ENCODE results near the gene FOXE1. TPM values are rescaled to one million over a fixed set of nuclear protein-coding genes. Genes with fewer than 3 reads are reported as not detected.

The FOXE1 gene
- total RNA-seq, 1 experiment from 2014 or later: not detected

GRCh38 chr9:97840521-97840920, 12.5 kb upstream of the FOXE1 start:
- H4K8ac ChIP-seq (replicated peaks; ENCODE audit: insufficient read length, low read depth, low read length): no peak overlapping the region
- H3T11ph ChIP-seq (ENCODE audit: low read length): no peak overlapping the region
- no peak overlapping the region for H3K14ac ChIP-seq (ENCODE audit: insufficient read depth, low read length)
- peak overlapping the region; percentile 12 for H3K4me2 ChIP-seq (ENCODE audit: insufficient read depth, insufficient read length, low read length)
- H2BK15ac ChIP-seq (ENCODE audit: low read depth, low read length): no peak overlapping the region
- no peaks in the 10 kb centered on the region for H3K79me1 ChIP-seq (ENCODE audit: insufficient read depth, low read depth, low read length, poor library complexity, severe bottlenecking)
- H2BK5ac ChIP-seq (ENCODE audit: insufficient read length, low read length): no peak overlapping the region
- no peak overlapping the region for H4K91ac ChIP-seq (ENCODE audit: insufficient read length, low read depth, low read length)
- no peak overlapping the region for H2AFZ ChIP-seq (ENCODE audit: low read length)
- no peak overlapping the region for H4K5ac ChIP-seq (ENCODE audit: insufficient read length, low read depth, low read length)
- H3K56ac ChIP-seq (ENCODE audit: insufficient read length, low read depth, low read length): no peak overlapping the region
- no peak overlapping the region for H3K27ac ChIP-seq (ENCODE audit: insufficient read length, low read depth, low read length)
- H3K9me3 Mint-ChIP-seq: no peaks in the 10 kb centered on the region
- no peaks in the 10 kb centered on the region; the same call in 1 of the 2 replicates for H3K27me3 ChIP-seq (ENCODE audit: insufficient read depth, low read length)
- H3K18ac ChIP-seq (ENCODE audit: insufficient read length, low read depth, low read length): no peak overlapping the region
- no peak overlapping the region for H2BK12ac ChIP-seq (ENCODE audit: insufficient read length, low read depth, low read length)
- H2AK5ac ChIP-seq (ENCODE audit: insufficient read length, low read length): no peak overlapping the region
- H3K4me1 Mint-ChIP-seq: peaks cover 5 to 8% of the 10 kb centered on the region in 2 experiments
- no peak overlapping the region for H3K23ac ChIP-seq (ENCODE audit: insufficient read length, low read depth, low read length)
- H2BK120ac ChIP-seq (ENCODE audit: low read depth, low read length, poor library complexity, severe bottlenecking): no peak overlapping the region
- H3K9me3 ChIP-seq (ENCODE audit: control insufficient read depth, low read depth, low read length): no peaks in the 10 kb centered on the region
- H3K4me1 ChIP-seq (ENCODE audit: insufficient read depth, low read length): no peaks in the 10 kb centered on the region; the same call in 1 of the 2 replicates
- H3K27me3 Mint-ChIP-seq (ENCODE audit: low read depth): peaks cover 65% of the 10 kb centered on the region
- no peak overlapping the region for H2BK20ac ChIP-seq (ENCODE audit: low read depth, low read length, poor library complexity, severe bottlenecking)
- H3K36me3 Mint-ChIP-seq (ENCODE audit: insufficient read depth in 1 of 3, low read depth in 3 of 3): no peaks in the 10 kb centered on the region
- no peaks in the 10 kb centered on the region for H3K79me2 ChIP-seq (ENCODE audit: insufficient read depth, low read length)
- no peak overlapping the region for H3K4ac ChIP-seq (ENCODE audit: low read depth, low read length)
- no peak overlapping the region for H3K27ac Mint-ChIP-seq
- no peak for TF ChIP-seq CTCF (conservative IDR thresholded peaks at IDR 0.05)
- no peaks in the 10 kb centered on the region for H3K23me2 ChIP-seq (ENCODE audit: insufficient read length, low read depth, low read length, poor library complexity, severe bottlenecking)
- no peak overlapping the region for H3K4me3 Mint-ChIP-seq
- DNase-seq: no peak
- no peaks in the 10 kb centered on the region for H4K20me1 ChIP-seq (ENCODE audit: control insufficient read depth, insufficient read depth, insufficient read length)
- no peak overlapping the region for H3K9ac ChIP-seq (ENCODE audit: extremely low read depth, insufficient read length, low read length)
